Epithelial cell of esophagus (primary cell): ENCODE measurements around the gene KCNQ4.

Source experiments
- DNase-seq: peaks from one replicate; pipeline ENCODE4 v3.0.0; 2010; ENCODE audit warnings: low read depth
- H3K4me3 ChIP-seq: 2 replicates; pipeline ENCODE4 v1.5.1; 2011; ENCODE audit warnings: mild to moderate bottlenecking, low read length, control low read depth
- TF ChIP-seq, protein P1 (sequence below): IDR thresholded peaks from 2 replicates; pipeline ENCODE4 v1.5.1; 2011; ENCODE audit warnings: low read depth, mild to moderate bottlenecking, low read length, control low read depth, inconsistent platforms; ENCODE audit not compliant: insufficient read depth; ENCODE audit errors: missing control alignments

Gene KCNQ4

DNA sequence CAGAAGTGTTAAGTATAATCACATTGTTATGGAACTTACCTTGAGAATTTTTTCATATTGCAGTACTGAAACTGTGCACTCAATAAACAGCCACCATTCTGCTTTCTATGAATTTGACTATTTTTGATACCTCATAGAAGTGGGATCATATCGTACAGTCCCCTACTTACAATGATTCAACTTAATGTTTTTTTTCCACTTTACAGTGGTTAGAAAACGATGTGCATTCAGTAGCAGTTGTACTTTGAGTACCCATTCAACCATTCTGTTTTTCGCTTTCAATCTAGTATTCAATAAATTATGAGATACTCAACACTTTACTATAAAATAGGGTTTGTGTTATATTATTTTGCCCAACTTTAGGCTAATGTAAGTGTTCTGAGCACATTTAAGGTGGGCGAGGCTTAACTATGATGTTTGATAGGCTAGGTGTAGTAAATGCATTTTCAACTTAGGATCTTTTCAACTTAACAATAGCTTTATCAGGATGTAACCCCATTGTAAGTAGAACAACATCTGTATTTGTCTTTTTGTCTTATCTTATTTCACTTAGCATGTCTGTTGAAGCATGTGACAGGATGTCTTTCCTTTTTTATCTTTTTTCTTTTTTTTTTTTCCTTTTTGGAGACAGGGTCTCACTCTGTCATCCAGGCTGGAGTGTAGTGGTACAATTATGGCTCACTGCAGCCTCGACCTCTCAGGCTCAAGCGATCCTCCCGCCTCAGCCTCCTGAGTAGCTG, 42.4 kb upstream of the KCNQ4 start:
- TF ChIP-seq, protein P1, sequence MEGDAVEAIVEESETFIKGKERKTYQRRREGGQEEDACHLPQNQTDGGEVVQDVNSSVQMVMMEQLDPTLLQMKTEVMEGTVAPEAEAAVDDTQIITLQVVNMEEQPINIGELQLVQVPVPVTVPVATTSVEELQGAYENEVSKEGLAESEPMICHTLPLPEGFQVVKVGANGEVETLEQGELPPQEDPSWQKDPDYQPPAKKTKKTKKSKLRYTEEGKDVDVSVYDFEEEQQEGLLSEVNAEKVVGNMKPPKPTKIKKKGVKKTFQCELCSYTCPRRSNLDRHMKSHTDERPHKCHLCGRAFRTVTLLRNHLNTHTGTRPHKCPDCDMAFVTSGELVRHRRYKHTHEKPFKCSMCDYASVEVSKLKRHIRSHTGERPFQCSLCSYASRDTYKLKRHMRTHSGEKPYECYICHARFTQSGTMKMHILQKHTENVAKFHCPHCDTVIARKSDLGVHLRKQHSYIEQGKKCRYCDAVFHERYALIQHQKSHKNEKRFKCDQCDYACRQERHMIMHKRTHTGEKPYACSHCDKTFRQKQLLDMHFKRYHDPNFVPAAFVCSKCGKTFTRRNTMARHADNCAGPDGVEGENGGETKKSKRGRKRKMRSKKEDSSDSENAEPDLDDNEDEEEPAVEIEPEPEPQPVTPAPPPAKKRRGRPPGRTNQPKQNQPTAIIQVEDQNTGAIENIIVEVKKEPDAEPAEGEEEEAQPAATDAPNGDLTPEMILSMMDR, result no peak
- H3K4me3 ChIP-seq, result no peak overlapping the region
- no peak for DNase-seq

DNA sequence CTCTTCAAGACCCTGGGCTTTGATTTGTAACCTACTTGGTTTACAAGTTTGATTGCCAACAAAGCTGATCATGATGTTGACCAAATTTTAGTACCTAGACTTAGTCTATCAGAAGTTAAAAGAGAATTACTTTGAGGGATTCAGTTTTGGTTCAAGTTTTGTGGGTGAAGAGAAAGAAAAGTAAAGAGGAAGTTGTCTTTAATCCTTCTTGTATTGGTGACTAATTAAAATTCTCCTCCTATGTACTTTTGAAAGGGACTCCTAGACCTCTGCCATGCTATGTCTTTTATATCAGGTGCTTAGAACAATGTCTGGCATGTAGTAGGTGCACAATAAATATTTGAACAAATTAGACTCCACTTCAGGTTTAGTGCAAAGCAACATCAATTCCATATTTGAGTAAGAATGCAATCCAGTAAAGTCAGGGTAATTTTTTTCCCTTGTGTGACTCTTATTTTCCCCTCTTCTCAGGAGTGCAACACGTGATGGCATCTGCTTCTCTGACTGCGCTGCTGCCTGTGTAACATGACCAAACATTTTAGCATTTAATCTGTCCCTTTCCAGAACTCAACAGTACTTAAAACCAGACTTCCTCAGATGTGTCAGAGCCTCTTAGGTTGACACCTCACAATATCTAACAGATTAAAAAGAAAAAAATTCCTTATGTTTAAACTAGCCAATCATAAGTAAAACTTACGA, 41.1 kb upstream of the KCNQ4 start:
- no peak for DNase-seq
- H3K4me3 ChIP-seq, result no peak overlapping the region
- TF ChIP-seq, protein P1, result no peak

DNA sequence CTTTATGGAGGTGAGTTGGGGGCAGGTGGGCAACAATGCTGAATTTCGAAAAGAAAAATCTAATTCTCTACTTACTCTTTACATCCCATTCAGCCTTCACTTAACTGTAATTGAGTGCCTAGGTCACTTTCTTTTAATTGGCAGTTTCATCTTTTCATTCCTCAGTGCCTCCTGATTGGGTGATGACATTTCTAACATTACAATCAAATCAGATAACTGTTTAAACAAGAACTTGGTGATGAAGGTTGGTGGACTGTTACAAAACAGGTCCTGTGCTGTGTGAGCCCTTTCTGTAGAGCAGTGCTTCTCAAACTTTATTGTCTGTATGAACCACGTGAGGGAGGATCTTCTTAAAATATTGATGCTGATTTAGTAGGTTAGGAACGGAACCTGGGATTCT, 40.1 kb upstream of the KCNQ4 start:
- DNase-seq, result no peak
- TF ChIP-seq, protein P1, result no peak
- no peak overlapping the region for H3K4me3 ChIP-seq

DNA sequence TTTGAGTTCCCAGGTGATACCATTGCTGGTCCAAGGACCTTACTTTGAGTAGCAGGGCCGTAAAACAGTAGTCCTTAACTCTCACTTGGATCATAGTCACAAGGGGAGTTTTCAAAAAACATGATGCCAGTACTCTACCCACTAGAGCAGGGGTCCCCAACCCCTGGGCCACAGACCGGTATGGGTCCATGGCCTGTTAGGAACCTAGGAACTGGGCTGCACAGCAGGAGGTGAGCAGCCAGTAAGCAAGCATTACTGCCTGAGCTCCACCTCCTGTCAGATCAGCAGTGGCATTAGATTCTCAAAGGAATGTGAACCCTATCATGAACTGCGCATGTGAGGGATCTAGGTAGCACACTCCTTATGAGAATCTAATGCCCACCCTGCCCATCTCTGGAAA, 39.7 kb upstream of the KCNQ4 start:
- DNase-seq, result no peak
- TF ChIP-seq, protein P1, result no peak
- no peak overlapping the region for H3K4me3 ChIP-seq

DNA sequence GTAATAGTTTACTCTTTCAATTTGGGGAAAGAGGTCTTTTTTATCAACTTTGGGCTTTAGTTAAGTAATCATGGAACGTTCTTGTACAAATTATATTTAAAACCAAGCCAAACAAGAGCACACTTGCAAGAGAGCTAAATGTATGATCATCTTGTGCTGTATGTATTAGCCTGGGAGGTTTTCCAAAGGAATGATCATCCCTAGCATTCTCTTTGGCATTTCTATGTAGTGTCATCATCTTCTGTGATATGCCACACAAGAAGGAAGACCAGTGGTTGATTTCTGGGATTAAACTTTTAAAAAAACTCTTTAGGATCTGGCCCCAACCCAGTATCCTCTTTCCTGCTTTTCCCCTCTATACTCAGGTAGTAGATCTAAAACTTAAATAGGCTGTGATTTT, 38.4 kb upstream of the KCNQ4 start:
- no peak overlapping the region for H3K4me3 ChIP-seq
- no peak for DNase-seq
- TF ChIP-seq, protein P1, result no peak

DNA sequence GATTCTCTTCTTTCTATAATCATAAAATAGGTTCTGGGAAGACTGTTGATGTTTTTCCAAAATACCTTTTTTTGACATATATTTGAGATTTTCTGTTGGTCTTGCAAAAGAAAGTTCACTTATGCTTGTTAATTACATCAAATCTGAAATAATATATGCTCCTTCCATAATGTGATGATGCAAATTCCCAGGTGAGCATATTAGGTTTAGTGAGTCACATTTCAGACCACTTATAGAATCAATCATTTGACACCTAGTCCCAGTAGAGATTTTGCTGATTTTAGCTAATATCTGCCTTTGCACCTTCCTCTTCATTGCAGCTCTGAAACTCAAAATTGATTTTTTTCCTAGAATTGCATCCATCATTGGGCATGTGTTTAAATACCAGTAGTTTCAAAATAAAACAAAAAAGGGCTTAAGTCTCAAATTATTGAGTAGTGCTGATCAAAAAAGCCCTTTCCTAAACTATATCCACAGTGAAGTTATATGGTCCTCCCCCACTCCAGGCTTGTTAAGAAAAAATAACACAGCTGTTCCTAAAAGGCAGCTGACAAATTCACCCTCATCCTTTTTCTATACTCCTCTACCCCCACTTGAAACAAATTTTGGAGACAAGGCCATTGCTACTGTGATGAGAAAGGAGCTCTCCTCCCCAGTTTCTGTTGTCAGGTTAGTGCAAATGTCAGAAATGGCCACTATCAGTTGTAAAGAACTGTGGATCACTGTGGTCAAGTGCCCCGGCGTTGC, 37.1 kb upstream of the KCNQ4 start:
- no peak overlapping the region for H3K4me3 ChIP-seq
- TF ChIP-seq, protein P1, result no peak
- DNase-seq, result no peak
